Measurements from ENCODE around the gene ITGAE. TPM values are rescaled to one million over a fixed set of nuclear protein-coding genes. Genes with fewer than 3 reads are reported as not detected.

Gene ITGAE
- total and polyA plus RNA-seq, 10 of the 15 experiments (the other 5 are each of a cell fraction or from before 2014, with no cell fraction given) = 13.1 to 161 (median 34.8) TPM

- TF ChIP-seq ATF2 (IDR thresholded peaks at IDR 0.05; ENCODE audit: low read length) (no peak), DPF2 (IDR thresholded peaks at IDR 0.05) (no peak), ZBTB33 (IDR thresholded peaks at IDR 0.05) (no peak), JUNB (IDR thresholded peaks at IDR 0.05) (no peak), SMAD1 (IDR thresholded peaks at IDR 0.05; ENCODE audit: low read depth, partially characterized antibody) (no peak), WRNIP1 (IDR thresholded peaks at IDR 0.05; ENCODE audit: borderline replicate concordance, low read depth, low read length) (no peak), NR2C1 (IDR thresholded peaks at IDR 0.05) (no peak), SREBF1 (IDR thresholded peaks at IDR 0.05; ENCODE audit: low read length) (no peak), EGR1 (IDR thresholded peaks at IDR 0.05; ENCODE audit: borderline replicate concordance in 1 of 2, low read depth in 2 of 2, low read length in 2 of 2) (peak in 1 of 2 experiments; percentile 55; a peak in 2 of 3 replicates), E2F4 (IDR thresholded peaks at IDR 0.05; ENCODE audit: low read depth, low read length) (no peak), ZNF622 (IDR thresholded peaks at IDR 0.05) (no peak), RB1 (IDR thresholded peaks at IDR 0.05; ENCODE audit: borderline replicate concordance) (peak; percentile 21; the same call in 1 of the 2 replicates), TARDBP (IDR thresholded peaks at IDR 0.05; ENCODE audit: borderline replicate concordance) (0 out of 2 replicates have a peak, but pooled peaks have one; percentile 59), SKIL (IDR thresholded peaks at IDR 0.05; ENCODE audit: low read depth, poor library complexity, severe bottlenecking) (no peak), NBN (IDR thresholded peaks at IDR 0.05) (0 out of 2 replicates have a peak, but pooled peaks have one; percentile 15), ZZZ3 (IDR thresholded peaks at IDR 0.05; ENCODE audit: control insufficient read depth, insufficient read length, low read depth) (no peak), GATAD2B (conservative IDR thresholded peaks at IDR 0.05; ENCODE audit: low read depth) (no peak), HDAC2 (IDR thresholded peaks at IDR 0.05) (no peak), CBFB (IDR thresholded peaks at IDR 0.05; ENCODE audit: low read depth) (peak; percentile 56), RAD21 (IDR thresholded peaks at IDR 0.05; ENCODE audit: insufficient read depth, low read depth, low read length) (no peak), SMAD5 (IDR thresholded peaks at IDR 0.05; ENCODE audit: low read depth) (peak; percentile 67; the same call in 1 of the 2 replicates), PKNOX1 (IDR thresholded peaks at IDR 0.05) (peak; percentile 67; the same call in 1 of the 2 replicates), SP1 (IDR thresholded peaks at IDR 0.05; ENCODE audit: low read depth, low read length) (peak; percentile 62)
These were observed 132.5 kb downstream of the ITGAE start, which contains the start of the genes EMC6 and TAX1BP3 (continued) for GRCh38 chr17:3668279-3669084.

Measured in GM12878 (cell line).